ENCODE results near the gene ACTG2. TPM values are rescaled to one million over a fixed set of nuclear protein-coding genes. Genes with fewer than 3 reads are reported as not detected.

ACTG2 gene
- 0.19 and 0.32 TPM in 2 replicates for total RNA-seq (ENCODE audit: low replicate concordance)

DNA sequence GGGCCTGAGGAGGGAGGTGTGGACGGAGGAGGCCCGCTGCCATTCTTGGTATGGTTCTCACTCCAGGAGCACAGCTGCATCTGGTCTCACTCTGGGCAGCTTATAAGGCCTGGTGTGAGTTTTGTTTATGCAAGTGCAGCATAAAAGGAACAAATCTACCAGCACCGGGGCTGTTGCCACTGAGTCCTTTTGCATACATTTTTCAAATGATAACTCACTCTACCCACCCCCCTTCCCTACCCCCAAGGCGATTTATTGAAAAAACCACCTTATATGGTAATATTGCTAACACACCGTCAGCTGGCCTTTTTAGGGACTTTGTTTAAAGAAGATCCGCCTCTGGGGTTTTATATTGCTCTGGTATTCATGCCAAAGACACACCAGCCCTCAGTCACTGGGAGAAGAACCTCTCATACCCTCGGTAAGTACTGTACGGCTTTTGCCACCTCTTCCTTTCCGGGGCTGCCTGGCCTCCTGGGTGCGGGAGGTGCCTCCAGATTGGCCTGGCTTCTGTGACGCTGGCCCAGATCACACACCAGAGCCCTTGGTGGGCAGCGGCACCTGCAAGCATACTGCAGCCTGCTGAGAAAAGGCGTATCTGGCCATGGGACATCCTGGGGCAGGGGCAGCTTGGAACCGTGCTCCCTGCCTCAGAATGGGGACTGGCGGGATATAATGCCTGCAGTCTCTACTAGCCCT, at the start of gene ACTG2:
Gene ACTG2 (plus strand): TSS at position 378 of the 699 bp plus-strand sequence. CDS start 8,304 bp downstream, outside the sequence.
- Histone ChIP-seq H2AFZ (replicated peaks) (no peak within 1 kb of the TSS), H3K4me2 (no peak within 1 kb of the TSS), H3F3A (ENCODE audit: low read depth) (no peaks in the 10 kb centered on the region), H3K79me2 (ENCODE audit: low read depth) (no peaks in the 10 kb centered on the region), H3K4me1 (peaks cover 12% of the 10 kb centered on the region), H3K9ac (no peak within 1 kb of the TSS), H4K20me1 (ENCODE audit: low read depth) (no peaks in the 10 kb centered on the region), H3K27ac (no peak within 1 kb of the TSS), H3K27me3 (no peaks in the 10 kb centered on the region), H3K4me3 (no peak within 1 kb of the TSS), H3K36me3 (no peaks in the 10 kb centered on the region), H3K9me3 (ENCODE audit: low read depth) (no peaks in the 10 kb centered on the region)
- H3K9me3 Mint-ChIP-seq, result no peaks in the 10 kb centered on the region
- no peak for DNase-seq (ENCODE audit: low spot score)
- no peaks in the 10 kb centered on the region for H3K36me3 Mint-ChIP-seq
- TF ChIP-seq, protein P1, sequence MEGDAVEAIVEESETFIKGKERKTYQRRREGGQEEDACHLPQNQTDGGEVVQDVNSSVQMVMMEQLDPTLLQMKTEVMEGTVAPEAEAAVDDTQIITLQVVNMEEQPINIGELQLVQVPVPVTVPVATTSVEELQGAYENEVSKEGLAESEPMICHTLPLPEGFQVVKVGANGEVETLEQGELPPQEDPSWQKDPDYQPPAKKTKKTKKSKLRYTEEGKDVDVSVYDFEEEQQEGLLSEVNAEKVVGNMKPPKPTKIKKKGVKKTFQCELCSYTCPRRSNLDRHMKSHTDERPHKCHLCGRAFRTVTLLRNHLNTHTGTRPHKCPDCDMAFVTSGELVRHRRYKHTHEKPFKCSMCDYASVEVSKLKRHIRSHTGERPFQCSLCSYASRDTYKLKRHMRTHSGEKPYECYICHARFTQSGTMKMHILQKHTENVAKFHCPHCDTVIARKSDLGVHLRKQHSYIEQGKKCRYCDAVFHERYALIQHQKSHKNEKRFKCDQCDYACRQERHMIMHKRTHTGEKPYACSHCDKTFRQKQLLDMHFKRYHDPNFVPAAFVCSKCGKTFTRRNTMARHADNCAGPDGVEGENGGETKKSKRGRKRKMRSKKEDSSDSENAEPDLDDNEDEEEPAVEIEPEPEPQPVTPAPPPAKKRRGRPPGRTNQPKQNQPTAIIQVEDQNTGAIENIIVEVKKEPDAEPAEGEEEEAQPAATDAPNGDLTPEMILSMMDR (IDR thresholded peaks at IDR 0.05), result no peak
- TF ChIP-seq EZH2phosphoT487 (IDR thresholded peaks at IDR 0.05), result no peak
- TF ChIP-seq EZH2 (IDR thresholded peaks at IDR 0.05), result no peak
- H3K4me3 Mint-ChIP-seq, result no peak within 1 kb of the TSS
- H3K27me3 Mint-ChIP-seq (ENCODE audit: insufficient read depth, low read depth), result peaks cover 5% of the 10 kb centered on the region
- peak within 1 kb of the TSS; percentile 74 for H3K27ac Mint-ChIP-seq
- H3K4me1 Mint-ChIP-seq, result peaks cover 4% of the 10 kb centered on the region

- no peaks in the 10 kb centered on the region for H3K9me3 Mint-ChIP-seq
- Histone ChIP-seq H4K20me1 (ENCODE audit: low read depth) (peaks cover 4% of the 10 kb centered on the region), H3K4me2 (no peak overlapping the region), H3K4me3 (no peak overlapping the region), H3K79me2 (ENCODE audit: low read depth) (no peaks in the 10 kb centered on the region), H2AFZ (replicated peaks) (no peak overlapping the region), H3K27ac (no peak overlapping the region), H3K9ac (peak overlapping the region; percentile 23), H3K4me1 (no peaks in the 10 kb centered on the region), H3K27me3 (no peaks in the 10 kb centered on the region), H3K9me3 (ENCODE audit: low read depth) (no peaks in the 10 kb centered on the region), H3K36me3 (peaks cover 4% of the 10 kb centered on the region), H3F3A (ENCODE audit: low read depth) (no peaks in the 10 kb centered on the region)
- H3K4me1 Mint-ChIP-seq, result no peaks in the 10 kb centered on the region
- H3K4me3 Mint-ChIP-seq, result no peak overlapping the region
- DNase-seq (ENCODE audit: low spot score), result no peak
- TF ChIP-seq EZH2phosphoT487 (IDR thresholded peaks at IDR 0.05) (no peak), EZH2 (IDR thresholded peaks at IDR 0.05) (no peak)
- TF ChIP-seq, protein P1 (IDR thresholded peaks at IDR 0.05), result no peak
- peaks cover 2% of the 10 kb centered on the region for H3K27me3 Mint-ChIP-seq (ENCODE audit: insufficient read depth, low read depth)
- H3K27ac Mint-ChIP-seq, result no peak overlapping the region
- peaks cover 11% of the 10 kb centered on the region for H3K36me3 Mint-ChIP-seq
Measured at GRCh38 chr2:73844087-73844486, 48.7 kb upstream of the ACTG2 start.

DNA sequence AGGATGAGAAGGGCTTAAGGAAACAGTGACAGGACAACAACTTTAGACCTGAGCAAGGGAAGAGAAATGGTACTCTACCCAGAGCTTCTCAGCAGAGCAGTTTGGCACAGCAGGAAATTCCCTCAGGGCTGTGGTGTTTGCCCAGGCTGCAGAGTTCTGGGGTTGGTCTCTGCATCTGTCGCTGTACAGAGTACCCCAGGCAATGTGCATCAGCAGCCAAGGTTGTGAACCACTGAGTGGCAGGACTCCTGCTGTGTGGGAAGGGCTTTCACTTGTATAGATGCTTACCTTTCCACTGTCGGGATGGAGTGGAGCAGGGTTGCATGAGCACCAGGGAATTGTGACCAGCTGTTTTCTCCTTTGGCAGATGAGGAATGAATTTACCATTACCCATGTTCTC, 42.8 kb upstream of the ACTG2 start:
- Histone ChIP-seq H3K36me3 (peaks cover 6% of the 10 kb centered on the region), H3K9ac (no peak overlapping the region), H3K4me1 (no peaks in the 10 kb centered on the region), H2AFZ (replicated peaks) (no peak overlapping the region), H3K4me3 (no peak overlapping the region), H3K79me2 (ENCODE audit: low read depth) (no peaks in the 10 kb centered on the region), H3F3A (ENCODE audit: low read depth) (no peaks in the 10 kb centered on the region), H3K27ac (no peak overlapping the region), H3K27me3 (no peaks in the 10 kb centered on the region), H4K20me1 (ENCODE audit: low read depth) (no peaks in the 10 kb centered on the region), H3K4me2 (no peak overlapping the region), H3K9me3 (ENCODE audit: low read depth) (no peaks in the 10 kb centered on the region)
- Mint-ChIP-seq H3K36me3 (peaks cover 23% of the 10 kb centered on the region), H3K9me3 (no peaks in the 10 kb centered on the region), H3K4me1 (no peaks in the 10 kb centered on the region), H3K4me3 (no peak overlapping the region), H3K27me3 (ENCODE audit: insufficient read depth, low read depth) (peaks cover 2% of the 10 kb centered on the region), H3K27ac (no peak overlapping the region)
- TF ChIP-seq, protein P1 (IDR thresholded peaks at IDR 0.05), result no peak
- TF ChIP-seq EZH2phosphoT487 (IDR thresholded peaks at IDR 0.05) (no peak), EZH2 (IDR thresholded peaks at IDR 0.05) (no peak)
- no peak for DNase-seq (ENCODE audit: low spot score)
